Posterior vena cava (tissue), 2 donors: Measurements from ENCODE around the gene UBE2E2. TPM values are rescaled to one million over a fixed set of nuclear protein-coding genes. Genes with fewer than 3 reads are reported as not detected.

Source experiments
- DNase-seq: peaks from one replicate; pipeline ENCODE4 v3.0.0-alpha.2; 2020; ENCODE audit warnings: low spot score
- intact Hi-C, 2 donors: fragments of 100-400 bp; cut with DNase I; formaldehyde crosslinking; loops; one replicate each; pipeline versions ENCODE4 v1.14.1 to v1.14.2; 2022 to 2023
- total RNA-seq, 2 donors: library from RNA; stranded (reverse); fragmentation: NEBNext Ultra II Directional; extraction: Animal tissue kit (Norgen Biotek cat#: 25700); gene quantifications; one replicate each; pipeline ENCODE4 v1.2.1, GENCODE V29; 2021
- donor health status: DM: yes; HTN: yes; CAD: no.
- donor health status: DM: yes; HTN: yes; CAD: no.

The UBE2E2 gene
- total RNA-seq, 2 donors from 2014 or later = 61.1 to 65.5 TPM

DNA sequence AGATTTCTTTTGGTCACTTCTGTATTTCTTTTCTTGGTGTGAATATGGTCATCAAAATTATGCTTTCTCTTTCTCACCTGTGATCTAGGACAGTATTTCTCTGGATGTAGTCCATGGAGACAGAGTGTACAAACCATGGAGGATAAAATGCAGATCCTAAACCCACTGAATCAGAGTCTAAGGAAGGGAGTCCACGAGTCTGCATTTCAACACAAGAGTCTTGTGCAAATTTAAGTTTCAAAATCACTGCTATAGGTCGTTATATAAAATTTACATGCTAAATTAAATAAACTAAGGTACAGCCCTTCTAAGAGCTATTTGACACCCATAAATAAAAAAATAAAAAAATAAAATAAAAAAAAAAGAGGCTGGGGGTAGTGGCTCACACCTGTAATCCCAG is 17.3 kb upstream of the UBE2E2 start:
- intact Hi-C loops = no loop called here
- DNase-seq = no peak

DNA sequence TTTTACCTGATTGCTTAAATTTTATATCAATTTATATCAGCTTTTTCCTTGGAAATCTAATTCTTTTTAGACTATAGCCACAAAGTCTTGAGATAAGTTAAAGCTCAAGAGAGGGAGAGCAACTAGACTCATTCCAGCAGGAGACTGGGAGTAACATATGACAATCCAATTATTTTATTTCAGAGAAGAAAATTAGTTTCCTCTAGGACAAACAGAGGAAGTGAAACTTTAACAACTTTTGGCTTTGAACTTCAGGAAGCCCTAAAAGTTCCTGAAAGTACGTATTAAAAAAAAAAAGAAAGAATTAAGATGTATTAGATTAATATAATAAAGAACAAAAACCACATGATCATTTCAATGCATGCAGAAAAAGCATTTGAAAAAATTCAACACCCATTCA is 13.9 kb upstream of the UBE2E2 start:
- DNase-seq = no peak
- intact Hi-C loops = no loop called here

DNA sequence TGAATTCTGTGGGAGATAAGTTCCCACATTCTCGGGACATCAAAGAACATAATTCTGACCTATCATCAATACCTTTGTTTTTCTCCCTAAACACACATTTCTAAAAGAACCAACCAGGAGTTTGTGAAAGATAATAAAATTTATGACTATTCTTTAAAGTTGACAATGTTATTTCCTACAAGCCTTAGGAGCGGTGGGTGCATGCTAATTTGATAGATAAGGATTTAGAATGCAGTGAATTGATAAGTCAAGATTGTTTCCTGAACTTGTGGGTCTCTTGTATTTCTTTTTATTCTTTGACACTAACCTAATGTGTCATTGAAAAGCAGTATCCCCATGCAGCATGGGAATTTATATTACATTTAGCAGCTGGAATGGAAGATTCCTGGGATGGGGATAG is 10.3 kb upstream of the UBE2E2 start:
- intact Hi-C loops = no loop called here
- DNase-seq = no peak

DNA sequence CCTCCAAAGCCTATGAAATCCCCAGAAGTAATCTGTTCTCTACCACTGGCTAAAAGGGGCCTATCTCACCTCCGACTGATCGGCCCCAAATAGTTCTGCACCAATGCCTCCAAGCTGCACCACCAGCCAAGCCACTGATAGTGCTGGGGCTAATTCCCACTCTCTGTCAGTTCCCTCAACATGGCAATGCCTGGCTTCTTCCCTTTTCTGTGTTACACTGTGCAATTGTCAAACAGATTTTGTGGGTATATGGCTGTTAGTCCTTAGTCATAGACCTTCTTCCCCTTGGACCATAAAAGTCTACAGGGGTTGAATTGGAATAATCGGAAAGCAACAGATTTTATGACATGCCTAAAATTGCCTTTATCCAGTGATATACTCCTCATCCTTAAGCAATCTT is 9.3 kb upstream of the UBE2E2 start:
- intact Hi-C loops = no loop called here
- DNase-seq = no peak

DNA sequence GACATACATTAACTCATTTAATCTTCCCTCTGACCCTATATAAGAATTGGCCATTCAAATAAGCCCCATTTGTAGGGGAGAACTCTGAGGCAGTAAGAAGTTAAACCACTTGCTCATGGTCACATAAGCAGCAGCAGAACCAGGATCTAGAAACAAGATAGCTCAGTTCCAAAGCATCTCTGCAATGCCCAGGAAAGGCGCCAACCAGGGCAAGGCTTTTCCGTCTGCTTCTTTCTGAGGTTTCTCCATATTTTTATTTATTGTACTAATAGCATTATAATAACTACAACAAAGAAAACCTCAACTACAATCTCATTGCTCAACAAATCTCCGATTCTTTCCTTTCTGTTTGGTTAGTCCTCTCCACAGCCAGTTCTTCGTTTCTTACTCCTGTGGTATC is 4.3 kb upstream of the UBE2E2 start:
- intact Hi-C loops = no loop called here
- DNase-seq = no peak

DNA sequence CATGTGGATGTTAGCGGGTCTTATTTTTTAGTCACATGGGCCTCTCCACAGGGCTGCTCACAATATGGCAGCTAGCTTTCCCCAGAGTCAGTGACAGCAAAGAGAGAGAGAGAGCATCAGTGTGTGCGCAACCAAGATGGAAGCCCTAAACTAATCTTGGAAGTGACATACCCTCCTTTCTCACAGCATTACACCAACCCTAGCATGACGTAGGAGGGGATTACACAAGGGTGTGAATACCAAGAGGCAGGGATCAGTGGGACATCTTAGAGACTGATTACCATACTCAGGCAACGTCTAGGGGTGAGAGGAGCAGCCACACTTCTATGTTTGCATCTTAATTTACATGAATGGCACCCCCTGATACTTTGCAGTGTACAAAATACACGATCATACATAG is 3.5 kb upstream of the UBE2E2 start:
- intact Hi-C loops = no loop called here
- DNase-seq = no peak

DNA sequence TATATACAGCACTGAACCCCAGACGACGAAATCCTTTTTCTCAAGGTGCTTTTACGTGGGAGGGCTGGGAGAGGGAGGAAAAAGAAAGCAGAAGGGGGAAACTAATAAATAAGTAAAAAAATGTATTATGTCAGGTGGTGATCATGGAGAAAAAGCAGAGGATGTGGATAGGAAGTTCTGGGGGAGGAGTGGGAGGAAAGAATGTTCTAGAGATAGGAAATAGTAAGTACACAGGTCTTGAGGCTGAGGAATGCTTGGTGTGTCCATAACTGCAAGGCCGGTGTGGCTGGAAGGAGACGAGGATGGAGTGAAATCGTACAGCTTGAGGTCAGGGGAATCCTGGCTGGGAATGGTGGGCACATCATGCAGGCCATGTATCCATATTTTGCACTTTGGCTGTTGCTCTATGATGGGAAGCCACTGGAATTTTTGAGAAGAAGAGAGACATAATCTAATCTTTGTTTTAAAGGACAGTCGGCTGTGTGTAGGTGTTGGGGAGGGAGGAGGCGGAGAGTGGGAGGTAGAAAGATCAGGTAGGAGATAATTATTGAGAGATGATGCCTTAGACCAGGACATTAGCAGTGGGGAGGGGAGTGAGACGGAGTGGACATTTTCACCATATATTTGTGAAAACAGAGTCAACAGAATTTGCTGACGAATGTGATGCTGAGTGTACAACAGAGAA is 1.8 kb upstream of the UBE2E2 start:
- DNase-seq = no peak
- intact Hi-C loops = no loop called here

DNA sequence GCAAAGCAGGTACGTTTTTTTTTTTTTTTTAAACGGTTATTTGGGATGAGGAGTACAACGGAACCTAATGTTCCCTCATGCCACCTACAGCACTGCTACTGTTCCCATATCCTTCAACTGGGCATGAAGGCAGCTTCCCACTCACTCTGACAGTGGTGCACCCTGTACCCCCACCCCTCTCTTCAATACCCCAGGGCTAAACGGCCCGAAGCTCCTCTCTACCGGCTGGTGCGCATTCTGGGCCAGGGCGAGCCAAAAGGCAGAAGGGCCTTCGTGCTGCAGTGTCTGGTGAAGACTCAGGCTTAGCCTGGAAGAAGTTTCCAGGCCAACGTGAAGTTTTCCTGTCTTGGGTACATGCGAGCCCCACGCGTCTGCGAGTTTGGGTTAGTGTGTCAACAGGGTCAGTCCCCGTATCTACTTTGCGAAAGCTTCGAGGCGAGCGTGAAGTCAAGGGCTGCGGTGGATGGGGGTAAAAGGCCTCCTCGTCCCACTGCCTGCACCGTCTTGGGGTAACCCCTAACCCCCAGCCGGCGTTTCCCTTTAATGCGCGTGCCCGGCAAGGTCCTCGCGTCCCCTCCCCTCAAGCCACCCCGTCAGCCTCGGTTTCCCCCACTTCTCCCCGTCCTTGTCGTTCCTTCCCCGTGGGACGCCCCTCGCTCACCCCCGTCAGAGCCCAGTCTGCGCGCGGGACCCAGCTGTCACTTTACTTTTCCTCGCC is 765 bp upstream of the UBE2E2 start:
- intact Hi-C loops = no loop called here
- no peak for DNase-seq

DNA sequence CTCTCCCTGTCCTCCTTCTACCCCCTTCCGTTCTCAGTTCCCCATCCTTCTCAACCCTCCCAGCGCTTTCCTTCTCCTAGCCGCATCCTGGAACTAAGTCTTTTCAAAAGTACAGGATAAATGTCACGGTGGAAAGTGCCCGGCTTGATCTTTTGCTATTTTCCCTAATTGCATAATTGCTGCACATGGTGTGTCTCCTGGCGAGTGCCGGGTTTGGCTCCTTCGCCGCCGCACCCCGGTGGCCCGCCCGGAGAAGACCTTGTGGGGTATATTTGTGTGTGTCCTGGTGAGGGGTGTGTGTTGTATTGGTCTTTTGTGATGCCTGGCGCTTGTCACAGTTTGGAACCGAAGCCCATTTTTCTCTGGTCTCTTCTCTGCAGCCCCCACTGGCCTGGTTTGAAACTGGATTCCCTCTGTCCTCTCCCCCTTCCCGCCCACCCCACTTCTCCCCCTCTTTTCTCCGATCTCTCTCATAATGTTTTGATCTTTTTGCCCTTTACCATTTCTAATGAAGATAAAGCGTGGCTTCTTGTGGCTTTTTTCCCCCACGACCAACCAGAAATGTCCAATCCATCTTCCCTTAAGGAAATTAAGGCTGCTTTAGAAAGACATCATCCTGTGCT is 692 bp downstream of the UBE2E2 start:
- intact Hi-C loops = no loop called here
- no peak for DNase-seq

DNA sequence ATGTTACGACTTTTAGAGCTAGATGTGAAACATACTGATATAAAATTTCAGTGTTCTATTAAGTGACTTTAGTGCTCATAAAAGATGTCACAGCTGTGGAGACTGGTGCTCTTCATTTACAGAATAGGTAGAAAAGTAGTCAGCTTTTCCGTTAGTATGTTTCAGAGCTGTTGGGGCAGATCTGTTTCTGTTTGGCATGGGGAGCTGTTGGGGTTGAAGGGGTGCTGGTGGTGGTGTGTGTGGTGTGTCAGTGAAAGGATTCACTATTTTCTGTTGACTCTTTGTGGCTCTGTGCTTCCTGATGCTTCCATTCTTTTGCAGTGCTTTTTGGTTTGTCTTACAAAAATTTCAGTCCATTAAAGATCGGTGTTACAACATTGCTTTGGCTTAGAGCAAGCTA is 3.2 kb downstream of the UBE2E2 start:
- DNase-seq = no peak
- intact Hi-C loops = no loop called here

DNA sequence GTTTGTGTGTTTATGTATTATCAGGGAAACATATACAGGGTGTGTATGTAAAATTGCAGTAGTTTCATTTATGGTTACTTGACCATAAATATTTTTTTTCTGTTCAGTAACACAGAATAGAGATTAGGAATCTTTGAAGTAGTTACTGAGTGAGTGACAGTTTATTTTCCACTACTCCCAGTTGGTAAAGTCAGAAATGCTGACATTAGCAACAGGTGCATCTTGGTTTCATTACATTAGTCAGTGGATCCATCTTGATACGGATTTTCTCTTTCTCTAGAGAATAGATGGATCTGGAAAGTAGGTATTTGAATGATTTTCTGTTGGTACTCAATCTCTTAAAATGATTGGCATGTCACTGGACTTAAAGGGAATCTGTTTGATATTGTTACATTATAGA is 6.0 kb downstream of the UBE2E2 start:
- no peak for DNase-seq
- intact Hi-C loops = no loop called here

DNA sequence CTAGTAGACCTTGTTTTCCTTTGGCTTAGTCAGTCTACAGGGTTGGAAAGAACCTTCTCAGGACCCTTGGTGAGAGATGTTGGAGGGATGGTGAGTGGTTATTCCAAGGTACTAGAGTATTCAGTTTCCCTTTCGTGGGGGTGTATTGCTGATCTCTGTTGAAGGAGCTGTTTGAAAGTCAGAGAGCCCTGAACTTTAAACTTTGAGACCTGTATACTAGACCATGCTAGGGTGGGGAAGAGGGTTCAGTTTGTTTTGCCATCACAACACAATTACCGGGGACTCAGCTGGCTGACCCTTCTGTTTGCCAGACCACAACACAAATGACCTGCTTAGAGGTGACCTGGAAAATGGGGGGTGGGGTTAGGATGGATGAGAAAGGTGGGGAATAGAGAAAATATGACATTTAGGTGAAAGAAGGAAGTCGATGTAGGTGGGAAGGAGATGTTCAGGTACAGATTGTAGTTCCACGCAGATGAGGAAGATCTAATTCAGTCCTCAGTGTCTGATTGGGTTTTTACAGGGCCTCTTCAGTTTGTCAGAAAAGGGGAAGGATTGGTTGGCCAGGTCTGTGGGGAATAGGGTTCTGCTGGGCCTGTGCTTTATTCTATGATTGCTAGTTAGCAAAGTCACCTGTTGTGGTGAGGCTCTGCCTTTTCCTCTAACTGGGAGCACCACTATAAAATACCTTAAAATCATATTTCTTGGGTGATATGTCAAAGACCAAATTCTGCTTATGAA is 6.8 kb downstream of the UBE2E2 start:
- DNase-seq = no peak
- intact Hi-C loops = no loop called here

DNA sequence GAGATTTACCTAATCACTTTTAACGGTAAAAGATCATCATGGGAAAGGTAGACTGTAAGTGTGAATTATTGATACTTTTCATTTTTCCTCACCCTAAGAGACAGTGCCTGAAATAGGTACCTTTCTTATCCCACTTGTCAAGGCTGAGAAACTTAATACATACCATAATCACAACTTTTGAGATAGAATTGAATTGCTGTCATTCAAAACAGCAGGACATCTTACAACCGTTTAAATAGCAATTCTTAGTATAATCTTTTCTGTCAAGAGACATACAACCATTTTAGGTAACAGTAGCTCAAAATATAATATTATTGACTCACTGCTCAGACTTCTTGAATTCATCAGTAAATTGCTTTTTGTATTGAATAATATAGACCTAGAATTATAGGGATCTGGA is 10.7 kb downstream of the UBE2E2 start:
- intact Hi-C loops = no loop called here
- no peak for DNase-seq

DNA sequence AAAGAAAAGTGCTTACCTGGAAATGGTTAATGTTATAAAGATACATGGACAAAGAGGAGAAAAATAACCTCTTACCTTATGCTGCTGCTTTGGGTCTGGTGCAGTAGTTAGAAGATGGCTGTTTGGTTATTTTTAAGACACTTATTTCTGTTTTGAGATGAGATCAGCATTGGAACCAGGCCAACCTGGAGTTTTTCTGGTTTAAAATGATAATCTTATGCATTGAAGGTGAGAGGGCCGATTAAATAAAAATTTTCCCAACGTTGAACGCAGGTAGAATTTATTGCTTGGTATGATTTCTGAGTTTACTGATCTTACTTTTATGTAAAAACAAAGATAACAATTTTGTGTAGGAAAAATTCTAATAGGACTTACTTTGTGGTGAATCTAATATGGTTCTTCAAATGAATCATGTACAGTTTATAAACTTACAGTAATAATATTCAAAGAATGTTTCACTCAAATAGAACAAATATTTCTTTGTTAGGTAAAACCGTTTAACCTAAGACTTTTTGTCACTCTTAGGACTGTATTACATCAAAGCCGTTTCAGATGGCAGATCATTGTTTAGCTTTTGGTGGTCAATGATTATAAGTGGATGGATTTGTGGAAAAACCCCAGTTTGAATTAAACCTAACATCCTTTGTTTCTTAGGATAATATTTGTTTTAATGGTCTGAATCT is 14.9 kb downstream of the UBE2E2 start:
- intact Hi-C loops = no loop called here
- no peak for DNase-seq

DNA sequence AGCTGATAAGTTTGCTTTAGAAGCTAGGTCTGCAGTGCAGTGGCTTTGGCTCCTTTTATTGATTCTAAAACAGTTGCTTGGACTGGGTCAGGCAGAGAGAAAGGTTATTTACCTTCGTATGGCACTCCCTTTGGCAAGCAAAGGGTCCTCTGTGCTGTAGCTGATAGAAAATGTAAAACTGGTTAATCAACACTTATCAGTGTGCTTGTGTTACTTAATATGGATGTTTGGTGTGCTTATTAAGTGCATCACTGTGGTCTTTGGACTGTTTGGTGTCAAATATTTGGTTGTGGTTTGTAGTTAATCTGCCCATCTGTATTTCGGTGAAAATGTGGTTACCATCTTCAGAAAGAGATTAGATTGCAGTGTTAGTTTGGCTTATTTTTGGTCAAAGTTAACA is 16.0 kb downstream of the UBE2E2 start:
- intact Hi-C loops = no loop called here
- DNase-seq = no peak

DNA sequence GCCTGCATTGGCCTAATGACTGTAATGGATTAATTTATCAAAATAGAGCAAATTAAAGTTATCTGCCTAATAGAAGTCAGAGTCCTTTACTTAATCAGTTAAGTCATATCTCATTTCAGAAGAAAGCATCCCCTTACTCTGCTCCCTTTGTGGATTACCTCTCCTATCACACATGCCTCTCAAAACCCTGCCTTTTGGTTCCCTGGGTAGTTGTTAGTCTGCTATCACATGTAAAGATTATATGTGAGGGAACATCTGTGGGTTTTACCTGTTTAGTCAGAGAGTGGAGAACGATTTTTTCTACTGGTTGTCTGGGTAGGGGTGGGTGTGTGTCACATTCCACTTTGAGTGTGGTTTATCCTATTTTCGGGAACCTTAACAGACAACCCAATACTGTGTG is 16.4 kb downstream of the UBE2E2 start:
- intact Hi-C loops = no loop called here
- no peak for DNase-seq

DNA sequence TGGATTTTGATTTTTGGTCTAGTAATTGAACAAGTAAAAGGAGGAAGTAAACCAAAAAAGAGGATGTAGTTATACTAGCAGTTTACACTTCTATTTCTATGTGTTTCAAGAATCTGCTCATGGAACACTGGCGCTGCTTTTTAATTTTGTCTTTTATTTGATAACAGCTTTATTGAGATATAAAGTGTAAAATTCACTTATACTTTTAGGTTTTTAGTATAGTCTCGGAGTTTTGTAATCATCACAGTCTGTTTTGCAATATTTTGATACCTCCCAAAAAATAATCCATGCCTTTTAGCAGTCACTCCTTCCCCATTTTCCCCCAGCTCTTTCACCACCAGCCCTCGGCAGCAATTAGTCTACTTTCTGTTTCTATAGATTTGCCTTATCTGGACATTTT is 18.0 kb downstream of the UBE2E2 start:
- intact Hi-C loops = no loop called here
- no peak for DNase-seq

DNA sequence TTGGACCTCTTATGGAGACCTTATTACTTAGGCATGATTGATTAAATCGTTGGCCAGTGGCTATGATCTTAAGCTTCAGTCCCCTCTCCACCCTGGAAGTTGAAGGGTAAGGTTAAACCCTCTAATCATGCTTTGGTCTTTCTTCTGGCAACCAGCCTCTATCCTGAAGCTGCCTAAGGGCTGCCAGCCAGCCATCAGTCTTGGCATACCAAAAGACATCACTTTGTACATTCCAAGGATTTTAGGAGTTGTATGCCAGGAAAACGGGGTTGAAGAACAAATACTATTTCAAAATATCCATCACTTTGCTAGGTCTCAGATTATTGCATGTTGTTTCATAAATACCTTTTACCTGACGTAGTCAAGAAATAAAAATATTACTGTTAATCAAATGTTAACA is 28.9 kb downstream of the UBE2E2 start:
- intact Hi-C loops = no loop called here
- DNase-seq = no peak

DNA sequence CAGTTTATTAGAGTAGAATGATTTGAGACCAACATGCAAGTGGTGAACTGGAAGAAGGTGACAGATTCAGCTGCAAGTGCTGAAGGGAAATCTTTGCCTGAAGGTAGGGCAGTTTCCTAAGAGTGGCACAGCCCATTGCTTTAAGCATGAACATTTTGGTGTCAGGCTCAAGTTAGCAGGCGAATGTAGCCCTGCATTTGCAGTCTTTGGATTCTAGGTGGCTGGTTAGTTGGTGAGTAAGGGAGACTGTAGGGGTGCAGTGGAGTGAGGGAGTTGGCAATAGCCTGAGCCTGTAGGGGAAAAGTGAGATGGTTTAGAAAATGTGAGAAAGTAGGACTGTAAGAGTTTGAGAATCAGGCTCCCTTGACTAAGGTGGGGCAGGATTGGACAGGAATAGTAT is 29.7 kb downstream of the UBE2E2 start:
- intact Hi-C loops = no loop called here
- DNase-seq = no peak

DNA sequence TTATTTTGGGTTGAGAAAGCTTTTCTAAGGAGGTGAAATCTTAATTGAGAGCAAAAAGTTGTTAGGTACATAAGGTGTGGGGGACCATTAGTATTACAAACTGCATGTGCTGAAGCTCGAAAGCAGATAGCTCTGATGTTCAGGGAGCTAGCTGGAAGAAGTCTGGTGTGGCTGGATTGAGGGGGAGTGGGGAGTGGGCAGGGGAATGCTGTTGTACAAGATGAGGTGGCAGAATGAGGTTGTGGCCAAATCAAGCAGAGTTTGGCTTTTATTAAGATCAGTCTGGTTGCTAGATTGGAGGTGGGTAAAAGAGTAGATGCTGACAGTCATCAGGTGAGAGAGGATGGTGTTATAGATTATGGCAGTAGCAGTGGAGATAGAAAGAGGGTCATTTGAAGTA is 32.1 kb downstream of the UBE2E2 start:
- intact Hi-C loops = no loop called here
- DNase-seq = no peak
